Measurements from ENCODE around the gene CCDC172.
"Not testable (repeated sequence)": the region's sequence is repeated elsewhere in the genome, so short reads cannot be mapped to it uniquely, and the experiment has no call there.

Gene CCDC172

GRCh38 chr10:116329153-116329552, 4.9 kb downstream of the CCDC172 start:
- FAIRE-seq (no peak), DNase-seq (ENCODE audit: extremely low spot score, insufficient read length, low read depth) (no peak)

DNA sequence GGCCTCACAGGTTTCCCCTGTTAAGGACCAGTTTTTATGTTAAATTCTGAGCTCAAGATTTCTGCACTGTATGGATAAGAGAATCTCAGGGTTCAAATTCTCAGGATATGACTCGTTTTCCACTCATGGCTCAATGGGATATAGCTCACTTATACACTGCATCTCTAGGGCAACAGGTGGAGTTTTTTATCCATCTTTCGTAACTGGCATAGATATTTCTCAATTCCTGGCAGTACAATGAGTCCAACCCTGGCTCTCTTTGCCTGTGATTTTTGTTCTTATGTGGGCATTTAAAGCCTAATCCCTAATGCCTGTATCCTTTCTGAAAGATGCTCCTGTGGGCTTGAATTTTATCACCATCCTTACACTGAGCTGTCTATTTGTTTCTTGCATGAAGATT, 7.6 kb downstream of the CCDC172 start:
- FAIRE-seq: no peak
- no peak for DNase-seq (ENCODE audit: extremely low spot score, insufficient read length, low read depth)

DNA sequence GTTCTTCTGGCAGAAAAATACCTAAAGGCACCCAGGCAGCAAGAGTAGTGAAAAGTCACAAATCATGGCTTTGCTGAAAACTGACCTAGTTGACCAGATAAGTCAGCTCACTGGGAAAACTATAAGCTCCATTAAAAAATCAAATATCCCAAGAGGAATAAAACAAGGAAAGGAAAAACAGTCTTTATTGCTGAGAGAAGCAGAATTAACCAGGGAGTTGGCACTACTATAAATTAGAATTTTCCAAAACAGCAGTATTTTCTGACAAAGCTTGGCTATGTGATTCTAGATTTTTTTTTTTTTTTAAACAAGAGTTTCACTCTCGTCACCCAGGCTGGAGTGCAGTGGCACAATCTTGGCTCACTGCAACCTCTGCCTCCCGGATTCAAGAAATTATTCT, 12.6 kb downstream of the CCDC172 start:
- DNase-seq (ENCODE audit: extremely low spot score, insufficient read length, low read depth) (no peak), FAIRE-seq (no peak)

- FAIRE-seq (no peak), DNase-seq (ENCODE audit: extremely low spot score, insufficient read length, low read depth) (no peak)
Measured at GRCh38 chr10:116352125-116352524, 27.9 kb downstream of the CCDC172 start.

DNA sequence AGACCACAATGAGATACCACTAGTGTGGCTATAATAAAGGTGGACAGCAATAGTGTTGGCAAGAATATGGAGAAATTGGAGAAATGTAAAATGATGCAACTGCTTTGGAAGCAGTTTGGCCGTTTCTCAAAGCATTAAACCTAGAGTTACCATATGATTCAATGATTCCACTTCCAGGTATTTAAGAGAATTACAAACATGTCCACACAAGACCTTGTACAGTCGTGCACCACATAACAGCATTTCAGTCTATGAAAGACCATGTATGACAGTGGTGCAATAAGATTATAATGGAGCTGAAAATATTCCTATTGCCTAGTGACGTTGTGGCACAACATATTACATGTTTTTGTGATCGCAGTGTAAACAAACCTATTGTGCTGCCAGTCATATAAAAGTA, 29.6 kb downstream of the CCDC172 start:
- FAIRE-seq (no peak), DNase-seq (ENCODE audit: extremely low spot score, insufficient read length, low read depth) (no peak)

- DNase-seq (ENCODE audit: extremely low spot score, insufficient read length, low read depth) (no peak), FAIRE-seq (no peak)
Measured at GRCh38 chr10:116355341-116355740, 31.1 kb downstream of the CCDC172 start.

- DNase-seq (ENCODE audit: extremely low spot score, insufficient read length, low read depth) (no peak), FAIRE-seq (no peak)
Measured at GRCh38 chr10:116356833-116357232, 32.6 kb downstream of the CCDC172 start.

DNA sequence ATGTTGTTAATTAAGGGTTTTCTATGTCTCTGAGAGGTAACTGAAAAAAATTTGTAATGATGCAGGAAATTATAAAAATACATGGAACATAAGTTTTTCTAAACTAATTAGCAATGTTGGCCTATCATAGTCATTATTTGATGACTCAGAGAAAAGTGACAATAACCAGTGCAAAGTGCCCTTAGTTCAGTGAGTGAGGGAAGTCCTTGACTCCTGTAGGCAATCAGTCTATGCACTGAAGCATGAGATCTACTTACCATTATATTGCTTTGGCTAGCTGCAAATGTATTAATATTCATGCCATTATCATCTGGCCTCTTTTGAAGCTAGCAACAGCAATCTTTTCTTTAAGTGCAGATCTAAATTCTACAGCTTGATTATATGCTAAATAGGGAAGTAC, 40.6 kb downstream of the CCDC172 start:
- DNase-seq (ENCODE audit: extremely low spot score, insufficient read length, low read depth) (no peak), FAIRE-seq (no peak)

- DNase-seq (ENCODE audit: extremely low spot score, insufficient read length, low read depth): no peak
- no peak for FAIRE-seq
Measured at GRCh38 chr10:116371737-116372136, 47.5 kb downstream of the CCDC172 start.

- no peak for FAIRE-seq
- no peak for DNase-seq (ENCODE audit: extremely low spot score, insufficient read length, low read depth)
Measured at GRCh38 chr10:116382290-116382689, 58.0 kb downstream of the CCDC172 start.

DNA sequence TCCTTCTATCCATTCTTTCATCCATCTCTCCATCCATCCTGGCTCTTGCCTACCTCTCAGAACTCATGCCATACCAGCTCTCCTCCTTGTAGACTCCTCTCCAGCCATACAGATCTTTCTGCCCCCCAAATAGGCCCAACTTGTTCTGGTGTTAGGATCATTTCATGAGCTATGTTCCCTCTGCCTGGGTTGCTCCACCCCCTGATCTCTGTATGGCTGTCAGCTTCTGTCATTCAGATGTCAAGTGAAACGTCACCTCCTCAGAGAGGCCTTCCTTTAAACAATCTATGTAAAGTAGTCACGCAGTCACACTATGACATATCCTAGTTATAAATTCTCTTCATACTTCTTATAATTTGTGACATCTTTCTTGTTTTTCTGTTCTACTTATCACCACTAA, 61.1 kb downstream of the CCDC172 start:
- no peak for DNase-seq (ENCODE audit: extremely low spot score, insufficient read length, low read depth)
- no peak for FAIRE-seq

DNA sequence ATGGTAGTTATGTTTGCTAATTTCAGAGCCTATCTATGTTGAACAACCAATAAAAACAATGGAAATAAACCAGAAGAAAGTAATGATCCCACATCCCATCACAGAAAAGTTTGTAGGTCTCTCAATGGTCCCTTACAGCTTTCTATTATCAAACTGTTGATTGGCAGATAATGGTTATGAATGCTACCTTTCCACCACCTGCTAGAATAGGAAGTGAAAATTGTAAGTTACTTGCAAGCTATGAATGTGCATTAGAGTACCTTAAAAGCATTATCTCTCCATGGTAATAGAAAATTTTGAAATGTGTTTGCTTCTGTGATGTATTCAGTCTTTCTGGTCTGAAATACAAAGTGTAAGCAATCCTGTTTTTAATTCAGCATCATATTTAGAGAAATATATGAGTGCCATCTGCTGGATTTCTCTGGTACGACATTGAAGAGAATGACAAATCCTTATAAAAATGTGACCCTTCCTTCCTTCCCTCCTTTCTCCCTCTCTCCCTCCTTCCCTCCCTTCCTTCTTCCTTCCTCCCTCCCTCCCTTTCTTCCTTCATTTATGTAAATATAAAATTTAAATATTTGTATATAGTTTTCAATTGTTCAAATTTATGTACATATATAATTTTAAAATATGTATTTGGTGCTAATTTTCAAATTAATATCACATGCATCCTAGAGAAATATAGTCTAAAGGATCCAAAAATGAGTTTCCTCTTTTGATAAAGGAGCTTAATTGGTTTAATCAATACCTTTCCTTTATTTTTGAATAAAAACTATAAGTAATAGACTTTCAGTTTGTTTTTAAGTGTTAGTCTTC, 62.0 kb downstream of the CCDC172 start:
- FAIRE-seq (no peak), DNase-seq (ENCODE audit: extremely low spot score, insufficient read length, low read depth) (no peak)

GRCh38 chr10:116393246-116393831, 69.1 kb downstream of the CCDC172 start:
- FAIRE-seq: not testable (repeated sequence)

GRCh38 chr10:116395223-116395985, 71.2 kb downstream of the CCDC172 start:
- FAIRE-seq: no peak
- DNase-seq (ENCODE audit: extremely low spot score, insufficient read length, low read depth): no peak

More at GRCh38 chr10:116393246-116393831, 69.1 kb downstream of the CCDC172 start:
- not testable (repeated sequence) for DNase-seq (ENCODE audit: extremely low spot score, insufficient read length, low read depth)

DNA sequence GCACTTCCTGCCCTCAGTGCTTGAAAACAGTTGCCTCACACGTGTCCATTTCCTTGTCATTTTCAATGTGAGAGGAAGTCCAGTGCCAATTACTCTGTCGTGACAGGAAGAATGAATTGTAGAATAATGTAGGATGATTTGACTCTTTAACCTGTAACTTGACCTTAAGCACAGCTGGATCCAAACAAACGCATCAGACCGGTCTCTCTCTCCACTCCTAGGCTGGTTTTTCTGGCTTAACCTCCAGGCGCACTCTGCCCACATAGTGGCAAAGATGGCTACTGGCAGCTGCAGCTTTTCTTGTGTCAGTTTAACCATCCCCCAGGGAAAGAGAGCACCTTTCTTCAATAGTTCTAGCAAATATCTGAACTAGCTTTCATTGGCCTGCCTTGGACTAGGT, 74.0 kb downstream of the CCDC172 start:
- DNase-seq (ENCODE audit: extremely low spot score, insufficient read length, low read depth): no peak
- no peak for FAIRE-seq

GRCh38 chr10:116402858-116403257, 78.6 kb downstream of the CCDC172 start:
- FAIRE-seq (no peak), DNase-seq (ENCODE audit: extremely low spot score, insufficient read length, low read depth) (no peak)

- FAIRE-seq (no peak), DNase-seq (ENCODE audit: extremely low spot score, insufficient read length, low read depth) (no peak)
Measured at GRCh38 chr10:116403740-116404250, 79.5 kb downstream of the CCDC172 start.

GRCh38 chr10:116408719-116409118, 84.5 kb downstream of the CCDC172 start:
- DNase-seq (ENCODE audit: extremely low spot score, insufficient read length, low read depth) (no peak), FAIRE-seq (no peak)

DNA sequence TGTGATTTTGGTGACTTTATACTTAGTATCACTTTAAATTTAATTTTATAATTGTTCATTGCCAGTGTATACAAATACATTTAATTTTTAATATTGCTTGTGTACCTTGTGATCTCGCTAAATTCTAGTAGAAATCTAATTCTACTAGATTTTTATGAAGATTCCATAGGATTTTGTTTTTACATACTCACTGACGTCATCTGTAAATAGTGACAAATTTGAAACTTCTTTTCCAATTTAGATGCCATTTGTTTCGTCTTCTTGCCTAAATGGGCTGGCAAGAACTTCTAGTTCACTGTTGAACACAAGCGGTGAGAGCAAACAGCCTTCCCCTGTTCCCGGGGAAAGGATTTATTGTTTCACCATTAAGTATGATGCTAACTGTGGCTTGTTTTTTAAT, 86.1 kb downstream of the CCDC172 start:
- FAIRE-seq (no peak), DNase-seq (ENCODE audit: extremely low spot score, insufficient read length, low read depth) (no peak)

DNA sequence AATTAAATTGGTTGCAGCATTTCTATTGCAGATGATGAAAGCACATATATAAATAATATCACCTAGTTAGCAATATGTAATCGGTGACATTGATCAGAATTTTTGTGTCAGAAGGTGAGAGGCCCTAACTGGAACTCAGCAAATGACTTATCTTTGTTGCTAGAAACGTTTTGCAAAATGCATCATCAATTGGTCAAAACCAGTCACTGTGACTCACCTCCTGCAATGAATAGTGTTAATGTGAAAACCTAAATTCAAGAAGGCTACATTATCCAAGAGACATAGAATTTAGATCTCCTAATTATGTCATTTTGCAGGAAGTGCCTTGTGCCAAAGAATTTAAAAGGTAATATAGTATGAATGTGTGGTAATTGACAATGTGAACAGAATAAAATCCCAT, 93.6 kb downstream of the CCDC172 start:
- FAIRE-seq: no peak
- DNase-seq (ENCODE audit: extremely low spot score, insufficient read length, low read depth): no peak

- no peak for FAIRE-seq
- no peak for DNase-seq (ENCODE audit: extremely low spot score, insufficient read length, low read depth)
Measured at GRCh38 chr10:116418389-116418788, 94.1 kb downstream of the CCDC172 start.
